Activated CD8-positive, alpha-beta memory T cell treated with anti-CD3 and anti-CD28 coated beads for 4 hours (primary cell): ENCODE data around the gene TSTD1.
"Not testable (repeated sequence)": the region's sequence is repeated elsewhere in the genome, so short reads cannot be mapped to it uniquely, and the experiment has no call there.

Experiments used
- DNase-seq, 2 donors: peaks; one replicate each; pipeline ENCODE4 v3.0.0-alpha.2; 2020; ENCODE audit warnings: low read depth in 2 of 2

The TSTD1 gene

DNA sequence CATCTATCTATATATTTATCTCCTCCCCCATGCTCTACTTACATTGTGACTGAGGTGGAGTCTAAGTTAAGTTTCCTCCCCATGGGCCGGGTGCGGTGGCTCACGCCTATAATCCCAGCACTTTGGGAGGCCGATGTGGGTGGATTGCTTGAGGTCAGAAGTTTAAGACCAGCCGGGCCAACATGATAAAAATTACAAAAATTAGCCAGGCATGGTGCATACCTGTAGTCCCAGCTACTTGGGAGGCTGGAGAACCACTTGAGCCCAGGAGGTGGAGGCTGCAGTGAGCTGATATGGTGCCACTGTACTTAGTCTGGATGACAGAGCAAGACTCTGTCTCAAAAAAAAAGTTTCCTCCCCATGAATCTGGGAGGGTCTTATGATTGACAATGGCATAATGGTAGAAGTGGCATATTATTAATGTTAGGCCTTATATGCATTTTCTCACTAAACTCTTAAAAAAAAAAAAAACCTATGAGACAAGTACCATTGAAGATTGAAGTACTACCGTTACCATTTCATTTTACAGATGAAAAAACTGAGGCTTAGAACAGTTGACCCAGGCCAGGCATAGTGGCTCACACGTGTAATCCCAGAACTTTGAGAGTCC is 29.1 kb downstream of the TSTD1 start:
- DNase-seq = no peak

DNA sequence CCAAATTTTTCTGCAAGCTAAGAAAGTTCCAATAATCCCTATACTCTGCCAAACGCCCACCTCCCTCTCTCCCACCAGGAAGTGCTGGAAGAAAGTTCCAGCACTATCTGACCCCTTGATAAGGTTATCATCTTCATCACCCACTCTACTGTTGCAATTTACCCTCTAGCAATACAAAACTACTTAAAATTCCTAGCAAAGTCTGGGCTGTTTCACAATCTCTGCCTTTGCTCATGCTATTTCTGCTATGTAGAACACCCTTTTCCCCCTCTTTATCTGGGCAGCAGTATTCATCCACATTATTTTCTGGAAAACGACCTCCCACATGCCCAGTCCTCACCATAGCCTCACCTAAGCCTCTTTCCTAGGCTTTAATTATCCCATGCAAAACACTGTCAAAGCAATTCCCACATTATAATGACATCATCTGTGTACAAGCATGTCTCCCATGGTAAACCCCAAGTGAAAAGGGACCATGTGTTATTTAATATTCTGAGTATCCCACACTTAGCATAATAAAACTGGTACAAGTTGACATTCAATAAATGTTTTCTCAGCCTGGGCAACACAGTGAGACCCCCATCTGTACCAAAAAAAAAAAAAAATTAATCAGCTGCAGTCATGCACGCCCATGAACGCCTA is 29.8 kb downstream of the TSTD1 start:
- no peak for DNase-seq

- DNase-seq = no peak
These were observed 31.4 kb downstream of the TSTD1 start for GRCh38 chr1:161007369-161007768.

DNA sequence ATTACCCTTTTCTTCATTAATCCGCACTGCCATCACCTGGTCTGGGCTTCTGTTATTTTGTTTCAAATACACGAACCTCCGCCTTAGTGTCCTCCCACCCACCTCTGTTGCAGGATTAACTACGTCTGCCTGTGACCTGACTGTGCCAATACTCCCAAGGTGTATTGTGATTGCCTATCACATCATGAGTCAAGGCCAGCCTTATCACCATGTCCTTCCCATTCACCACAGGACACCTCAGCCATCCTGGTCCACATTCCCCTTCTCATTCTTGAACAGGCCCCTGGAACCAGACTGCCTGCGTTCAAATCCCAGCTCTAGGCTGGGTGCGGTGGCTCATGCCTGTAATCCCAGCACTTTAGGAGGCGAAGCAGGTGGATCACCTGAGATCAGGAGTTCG is 32.2 kb downstream of the TSTD1 start:
- no peak for DNase-seq

DNA sequence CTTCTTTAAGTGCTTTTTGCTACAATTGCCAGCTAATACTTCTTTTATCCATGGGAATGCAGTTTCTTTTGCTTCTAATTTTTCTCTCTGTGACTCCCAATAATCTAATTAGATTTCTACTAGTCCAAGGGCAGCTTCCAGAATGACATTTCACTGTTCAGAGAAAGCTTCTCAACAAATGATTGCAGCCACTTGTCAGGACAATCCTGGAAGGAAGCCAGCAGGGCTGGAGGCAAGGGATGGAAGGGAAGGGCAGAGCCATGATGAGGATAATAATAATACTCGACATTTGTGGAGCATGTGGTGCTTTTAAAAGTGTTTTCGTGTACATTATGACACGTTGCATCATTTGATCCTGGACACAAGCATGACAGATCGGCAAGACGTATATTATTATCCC is 37.2 kb downstream of the TSTD1 start:
- no peak for DNase-seq

DNA sequence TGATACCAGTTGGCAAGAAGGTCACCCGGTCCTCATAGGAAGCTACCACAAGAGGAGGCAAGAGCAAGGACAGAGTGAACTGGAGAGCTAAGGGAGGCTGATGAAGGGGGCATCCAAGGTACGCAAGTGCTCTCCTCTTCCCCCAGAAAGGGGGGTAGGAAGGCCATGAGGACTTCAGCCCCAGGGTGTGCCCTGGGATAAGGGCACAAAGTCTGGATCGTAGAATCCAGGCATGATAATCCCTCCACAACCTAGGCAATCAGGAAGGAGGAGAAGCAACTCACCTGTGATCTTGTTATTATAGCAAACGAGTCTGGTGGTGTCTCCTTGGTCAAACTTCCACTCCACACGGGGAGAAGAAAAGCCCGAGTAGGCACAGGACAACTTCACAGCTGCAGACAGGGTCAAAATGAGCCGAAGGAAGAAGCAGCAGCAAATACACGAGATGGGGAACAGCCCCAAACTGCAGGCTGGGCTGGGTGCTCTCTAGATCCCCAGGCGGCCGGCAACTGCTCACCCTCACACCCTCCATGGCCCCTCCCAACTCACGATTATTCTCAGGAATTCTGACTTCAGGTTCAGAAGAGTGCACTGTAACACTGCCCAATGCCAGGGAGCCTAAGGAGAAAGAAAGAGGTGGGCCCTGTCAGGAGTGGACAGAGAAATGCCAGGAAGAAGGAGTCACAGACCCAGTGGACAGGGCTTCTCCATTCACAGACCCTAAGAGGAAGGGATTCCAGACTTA is 37.9 kb downstream of the TSTD1 start:
- DNase-seq = no peak

- DNase-seq = no peak
These were observed 39.4 kb downstream of the TSTD1 start for GRCh38 chr1:160999376-160999775.

GRCh38 chr1:160997323-160998038 is 41.3 kb downstream of the TSTD1 start:
- DNase-seq = no peak

DNA sequence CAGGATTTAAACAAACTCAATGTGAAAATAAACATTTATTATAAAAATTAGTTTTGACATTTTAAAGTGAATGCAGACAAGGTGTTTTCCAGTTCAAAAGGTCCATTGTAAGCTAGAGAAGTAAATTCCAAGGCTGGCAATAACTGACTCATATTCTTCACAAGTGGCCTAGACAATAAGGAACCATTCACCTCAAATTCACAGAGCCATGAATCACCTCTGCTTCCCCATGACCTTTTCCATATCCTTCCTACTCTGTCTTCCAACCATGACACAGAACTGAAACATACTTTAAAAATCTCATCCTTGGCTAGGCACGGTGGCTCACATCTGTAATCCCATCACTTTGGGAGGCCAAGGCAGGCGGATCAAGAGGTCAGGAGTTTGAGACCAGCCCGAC is 42.6 kb downstream of the TSTD1 start:
- no peak for DNase-seq

DNA sequence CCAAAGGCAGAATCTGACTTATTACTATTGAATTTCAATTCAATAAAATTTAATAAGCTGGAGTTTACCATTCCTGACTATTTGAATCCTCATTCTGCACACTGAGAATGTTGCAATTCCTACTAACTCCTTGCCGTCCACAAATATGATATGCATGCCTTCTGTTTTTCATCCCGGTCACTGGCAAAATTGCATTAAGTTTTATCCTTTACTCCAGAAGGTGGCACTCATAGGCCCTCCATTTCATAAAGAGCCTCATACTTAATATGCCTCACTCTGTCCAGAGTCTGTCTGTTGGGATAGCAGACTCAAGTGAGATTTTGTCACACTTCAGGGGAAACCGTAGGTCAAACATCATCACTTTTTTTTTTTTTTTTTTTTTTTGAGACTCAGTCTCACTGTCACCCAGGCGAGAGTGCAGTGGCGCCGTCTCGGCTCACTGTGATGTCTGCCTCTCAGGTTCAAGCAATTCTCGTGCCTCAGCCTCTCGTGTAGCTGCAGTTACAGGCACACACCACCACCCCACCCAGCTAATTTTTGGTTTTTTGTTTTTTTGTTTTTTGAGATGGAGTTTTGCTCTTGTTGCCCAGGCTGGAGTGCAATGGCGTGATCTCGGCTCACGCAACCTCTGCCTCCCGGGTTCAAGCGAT is 45.1 kb downstream of the TSTD1 start:
- no peak for DNase-seq

GRCh38 chr1:160992036-160992435 is 46.7 kb downstream of the TSTD1 start:
- not testable (repeated sequence) for DNase-seq
